Calu3 (cell line): ENCODE results near the gene GRK6. TPM values are rescaled to one million over a fixed set of nuclear protein-coding genes. Genes with fewer than 3 reads are reported as not detected.

ENCODE experiments used
- BruUV-seq: library from RNA; stranded (reverse); fragments of 400-500 nt; replicated peaks from 2 replicates; lab custom pipeline; 2021; lab: Mats Ljungman, UMichigan
- CTCF ChIA-PET: fragments of 300-600 bp; sonication (Branson Sonifier 250); formaldehyde crosslinking; loops from one replicate; lab custom pipeline; 2022; ENCODE audit warnings: antibody characterized with exemption; lab: Charles Lee
- DNase-seq: peaks from one replicate; pipeline ENCODE4 v3.0.0; 2022
- H3K27ac Mint-ChIP-seq: one replicate; pipeline ENCODE4 v1.8.0; 2022; ENCODE audit warnings: mixed read lengths; ENCODE audit not compliant: unreplicated experiment
- H3K27me3 Mint-ChIP-seq: one replicate; pipeline ENCODE4 v1.8.0; 2022; ENCODE audit warnings: mixed read lengths; ENCODE audit not compliant: unreplicated experiment
- H3K36me3 Mint-ChIP-seq: one replicate; pipeline ENCODE4 v1.8.0; 2022; ENCODE audit warnings: mild to moderate bottlenecking, moderate library complexity, mixed read lengths; ENCODE audit not compliant: insufficient read depth, unreplicated experiment
- H3K4me1 Mint-ChIP-seq: one replicate; pipeline ENCODE4 v1.8.0; 2022; ENCODE audit warnings: mild to moderate bottlenecking, low read depth, mixed read lengths; ENCODE audit not compliant: unreplicated experiment
- H3K4me3 Mint-ChIP-seq: one replicate; pipeline ENCODE4 v1.8.0; 2022; ENCODE audit warnings: mild to moderate bottlenecking, low read depth, moderate library complexity, mixed read lengths; ENCODE audit not compliant: unreplicated experiment
- H3K9me3 Mint-ChIP-seq: one replicate; pipeline ENCODE4 v1.8.0; 2022; ENCODE audit warnings: low read depth, mixed read lengths; ENCODE audit not compliant: unreplicated experiment
- CTCF ChIP-seq: fragments of 200-600 bp; IDR thresholded peaks from one replicate; pipeline ENCODE4 v1.8.0; 2022; ENCODE audit warnings: antibody characterized with exemption; ENCODE audit not compliant: unreplicated experiment
- intact Hi-C: fragments of 100-400 bp; cut with micrococcal nuclease; formaldehyde crosslinking; loops from one replicate; pipeline ENCODE4 v1.10.0; 2022; ENCODE audit not compliant: unreplicated experiment
- total RNA-seq: library from RNA; stranded (reverse); gene quantifications from 2 replicates; pipeline ENCODE4 v1.2.3, GENCODE V29; 2022

The GRK6 gene
- total RNA-seq, 1 experiment from 2014 or later = 72.6 TPM

GRCh38 chr5:177472460-177473442 lies 46.3 kb downstream of the GRK6 start:
- Mint-ChIP-seq H3K4me3 (peak overlapping the region; percentile 76), H3K4me1 (peaks cover 27% of the 10 kb centered on the region), H3K27me3 (no peaks in the 10 kb centered on the region), H3K9me3 (no peaks in the 10 kb centered on the region), H3K36me3 (peaks cover 83% of the 10 kb centered on the region), H3K27ac (peak overlapping the region; percentile 18)
- no TSS peak for BruUV-seq
- DNase-seq = peak; percentile 63
- CTCF ChIA-PET = interaction anchor here (1.1 to 2.4 kb wide), 6 partner anchors 15 to 71 kb away, joined by 4 to 11 read pairs (median 6); partner anchors contain the start of gene PDLIM7
- intact Hi-C loops = no loop called here
- no peak for TF ChIP-seq CTCF

- peak; percentile 72 for DNase-seq
- no peaks in the 10 kb centered on the region for H3K9me3 Mint-ChIP-seq
- CTCF ChIA-PET = interaction anchor here (1.1 to 1.8 kb wide), 2 partner anchors 16 to 18 kb away, joined by 4 to 7 read pairs; no protein-coding TSS in a partner anchor
- TF ChIP-seq CTCF = no peak
- peak within 1 kb of the TSS; percentile 25 for H3K27ac Mint-ChIP-seq
- intact Hi-C loops = no loop called here
- BruUV-seq = no TSS peak
- peaks cover 85% of the 10 kb centered on the region for H3K36me3 Mint-ChIP-seq
- H3K27me3 Mint-ChIP-seq = no peaks in the 10 kb centered on the region
- H3K4me3 Mint-ChIP-seq = peak within 1 kb of the TSS; percentile 76
- H3K4me1 Mint-ChIP-seq = peaks cover 35% of the 10 kb centered on the region
These were observed 47.0 kb downstream of the GRK6 start, which contains the start of gene DBN1 for GRCh38 chr5:177473443-177474001. TSS of gene DBN1 (minus strand) at chr5:177473634. CDS start at chr5:177473521, 113 bp downstream.

- BruUV-seq = no TSS peak
- DNase-seq = no peak
- Mint-ChIP-seq H3K27me3 (no peaks in the 10 kb centered on the region), H3K36me3 (peaks cover 85% of the 10 kb centered on the region), H3K9me3 (no peaks in the 10 kb centered on the region), H3K27ac (peak overlapping the region; percentile 25), H3K4me3 (peak overlapping the region; percentile 76), H3K4me1 (peaks cover 40% of the 10 kb centered on the region)
- no peak for TF ChIP-seq CTCF
- CTCF ChIA-PET = interaction anchor here (0.5 kb wide), 1 partner anchor 14 kb away, joined by 4 read pairs; no protein-coding TSS in a partner anchor
- intact Hi-C loops = no loop called here
These were observed 47.6 kb downstream of the GRK6 start for GRCh38 chr5:177474002-177474476.

GRCh38 chr5:177474846-177475562 lies 48.5 kb downstream of the GRK6 start:
- peaks cover 91% of the 10 kb centered on the region for H3K36me3 Mint-ChIP-seq
- CTCF ChIA-PET = interaction anchor here (0.5 to 1.2 kb wide), 3 partner anchors 13 to 85 kb away, joined by 3 to 4 read pairs (median 3); no protein-coding TSS in a partner anchor

More at GRCh38 chr5:177474846-177475562, 48.5 kb downstream of the GRK6 start:
- Mint-ChIP-seq H3K4me3 (peak overlapping the region; percentile 76), H3K27me3 (no peaks in the 10 kb centered on the region), H3K9me3 (no peaks in the 10 kb centered on the region), H3K4me1 (peaks cover 40% of the 10 kb centered on the region), H3K27ac (peak overlapping the region; percentile 32)
- BruUV-seq = no TSS peak
- TF ChIP-seq CTCF = no peak
- intact Hi-C loops = no loop called here
- no peak for DNase-seq
